ENCODE results near the gene FLII.

- TF ChIP-seq ZNF621 (tag by site-specific recombination; IDR thresholded peaks at IDR 0.05) (no peak), ZNF114 (tag by site-specific recombination; IDR thresholded peaks at IDR 0.05) (no peak), KLF1 (tag by site-specific recombination; IDR thresholded peaks at IDR 0.05) (no peak), ZNF311 (tag by site-specific recombination; IDR thresholded peaks at IDR 0.05; ENCODE audit: borderline replicate concordance) (no peak), BCL11A (tag by site-specific recombination; IDR thresholded peaks at IDR 0.05; ENCODE audit: low read depth) (no peak), ZNF274 (IDR thresholded peaks at IDR 0.05; ENCODE audit: low read length) (no peak), ZNF274 (tag by site-specific recombination; IDR thresholded peaks at IDR 0.05; ENCODE audit: borderline replicate concordance) (no peak)
- TF ChIP-seq, protein P1, sequence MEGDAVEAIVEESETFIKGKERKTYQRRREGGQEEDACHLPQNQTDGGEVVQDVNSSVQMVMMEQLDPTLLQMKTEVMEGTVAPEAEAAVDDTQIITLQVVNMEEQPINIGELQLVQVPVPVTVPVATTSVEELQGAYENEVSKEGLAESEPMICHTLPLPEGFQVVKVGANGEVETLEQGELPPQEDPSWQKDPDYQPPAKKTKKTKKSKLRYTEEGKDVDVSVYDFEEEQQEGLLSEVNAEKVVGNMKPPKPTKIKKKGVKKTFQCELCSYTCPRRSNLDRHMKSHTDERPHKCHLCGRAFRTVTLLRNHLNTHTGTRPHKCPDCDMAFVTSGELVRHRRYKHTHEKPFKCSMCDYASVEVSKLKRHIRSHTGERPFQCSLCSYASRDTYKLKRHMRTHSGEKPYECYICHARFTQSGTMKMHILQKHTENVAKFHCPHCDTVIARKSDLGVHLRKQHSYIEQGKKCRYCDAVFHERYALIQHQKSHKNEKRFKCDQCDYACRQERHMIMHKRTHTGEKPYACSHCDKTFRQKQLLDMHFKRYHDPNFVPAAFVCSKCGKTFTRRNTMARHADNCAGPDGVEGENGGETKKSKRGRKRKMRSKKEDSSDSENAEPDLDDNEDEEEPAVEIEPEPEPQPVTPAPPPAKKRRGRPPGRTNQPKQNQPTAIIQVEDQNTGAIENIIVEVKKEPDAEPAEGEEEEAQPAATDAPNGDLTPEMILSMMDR (tag by site-specific recombination; IDR thresholded peaks at IDR 0.05), result no peak
These were observed 29.3 kb downstream of the FLII start for GRCh38 chr17:18229254-18229653.

All from HEK293 (cell line).